Chondrocyte (in vitro differentiated cells): ENCODE results near the gene NWD2. TPM values are rescaled to one million over a fixed set of nuclear protein-coding genes. Genes with fewer than 3 reads are reported as not detected.

ENCODE experiments used
- DNase-seq: peaks from one replicate; pipeline ENCODE4 v3.0.0; 2021; ENCODE audit warnings: mixed read lengths, low spot score
- H3K27ac Mint-ChIP-seq: one replicate; pipeline ENCODE4 v1.8.0; 2021; ENCODE audit warnings: mild to moderate bottlenecking, moderate library complexity, mixed read lengths; ENCODE audit not compliant: unreplicated experiment
- H3K27me3 Mint-ChIP-seq: 2 replicates; pipeline ENCODE4 v1.8.0; 2021; ENCODE audit warnings: low read depth, mixed read lengths
- H3K36me3 Mint-ChIP-seq: 2 replicates; pipeline ENCODE4 v1.8.0; 2021; ENCODE audit warnings: low read depth, mixed read lengths
- H3K4me1 Mint-ChIP-seq: 2 replicates; pipeline ENCODE4 v1.8.0; 2021; ENCODE audit warnings: low read depth, mild to moderate bottlenecking, mixed read lengths
- H3K4me3 Mint-ChIP-seq: one replicate; pipeline ENCODE4 v1.8.0; 2021; ENCODE audit warnings: mild to moderate bottlenecking, moderate library complexity, mixed read lengths; ENCODE audit not compliant: unreplicated experiment
- H3K9me3 Mint-ChIP-seq: 2 replicates; pipeline ENCODE4 v1.8.0; 2021; ENCODE audit warnings: low read depth, mixed read lengths
- total RNA-seq: library from RNA; stranded (reverse); gene quantifications from 3 replicates; pipeline ENCODE4 v1.2.1, GENCODE V29; 2021
- TF ChIP-seq, protein P1 (sequence below): fragments of 200-600 bp; sonication (generic); IDR thresholded peaks from 2 replicates; pipeline ENCODE4 v1.5.0; 2021; ENCODE audit warnings: antibody characterized with exemption, mild to moderate bottlenecking, moderate library complexity

Gene NWD2
- total RNA-seq, 1 donor from 2014 or later, result not detected

DNA sequence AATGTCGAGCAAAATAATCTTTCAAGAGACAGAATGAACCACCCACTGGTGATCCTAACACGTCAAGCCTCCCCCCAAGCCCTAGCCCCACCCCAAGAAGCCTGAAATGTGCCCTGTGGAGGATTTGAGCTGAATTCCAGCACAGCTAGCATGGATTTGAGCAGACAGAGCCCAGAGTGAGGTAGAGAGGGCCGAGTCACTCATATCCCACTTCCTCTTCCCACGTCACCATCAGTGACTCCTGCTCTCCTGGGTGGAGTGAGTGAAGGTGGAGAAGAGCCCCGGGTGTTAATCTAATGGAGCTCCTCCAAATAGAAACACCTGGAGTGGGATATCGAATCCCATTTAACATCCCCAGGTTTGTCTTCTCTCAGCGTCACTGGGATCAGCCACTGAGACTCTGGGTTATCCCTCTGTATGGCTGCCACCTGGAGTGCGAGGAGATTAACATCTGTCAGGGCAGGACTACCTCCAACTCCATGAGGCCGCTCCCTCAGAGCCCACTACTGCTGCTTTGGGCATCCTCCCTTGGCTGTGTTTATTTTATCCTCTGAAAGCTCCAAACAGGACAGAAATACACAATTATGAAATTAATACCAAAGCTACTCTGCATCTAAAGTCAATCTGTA lies 136.6 kb downstream of the NWD2 start:
- no peak overlapping the region for H3K4me3 Mint-ChIP-seq
- H3K27ac Mint-ChIP-seq, result no peak overlapping the region
- H3K27me3 Mint-ChIP-seq, result peaks cover 30% of the 10 kb centered on the region
- no peaks in the 10 kb centered on the region for H3K4me1 Mint-ChIP-seq
- H3K36me3 Mint-ChIP-seq, result no peaks in the 10 kb centered on the region
- no peaks in the 10 kb centered on the region for H3K9me3 Mint-ChIP-seq
- no peak for DNase-seq
- TF ChIP-seq, protein P1, sequence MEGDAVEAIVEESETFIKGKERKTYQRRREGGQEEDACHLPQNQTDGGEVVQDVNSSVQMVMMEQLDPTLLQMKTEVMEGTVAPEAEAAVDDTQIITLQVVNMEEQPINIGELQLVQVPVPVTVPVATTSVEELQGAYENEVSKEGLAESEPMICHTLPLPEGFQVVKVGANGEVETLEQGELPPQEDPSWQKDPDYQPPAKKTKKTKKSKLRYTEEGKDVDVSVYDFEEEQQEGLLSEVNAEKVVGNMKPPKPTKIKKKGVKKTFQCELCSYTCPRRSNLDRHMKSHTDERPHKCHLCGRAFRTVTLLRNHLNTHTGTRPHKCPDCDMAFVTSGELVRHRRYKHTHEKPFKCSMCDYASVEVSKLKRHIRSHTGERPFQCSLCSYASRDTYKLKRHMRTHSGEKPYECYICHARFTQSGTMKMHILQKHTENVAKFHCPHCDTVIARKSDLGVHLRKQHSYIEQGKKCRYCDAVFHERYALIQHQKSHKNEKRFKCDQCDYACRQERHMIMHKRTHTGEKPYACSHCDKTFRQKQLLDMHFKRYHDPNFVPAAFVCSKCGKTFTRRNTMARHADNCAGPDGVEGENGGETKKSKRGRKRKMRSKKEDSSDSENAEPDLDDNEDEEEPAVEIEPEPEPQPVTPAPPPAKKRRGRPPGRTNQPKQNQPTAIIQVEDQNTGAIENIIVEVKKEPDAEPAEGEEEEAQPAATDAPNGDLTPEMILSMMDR, result no peak

DNA sequence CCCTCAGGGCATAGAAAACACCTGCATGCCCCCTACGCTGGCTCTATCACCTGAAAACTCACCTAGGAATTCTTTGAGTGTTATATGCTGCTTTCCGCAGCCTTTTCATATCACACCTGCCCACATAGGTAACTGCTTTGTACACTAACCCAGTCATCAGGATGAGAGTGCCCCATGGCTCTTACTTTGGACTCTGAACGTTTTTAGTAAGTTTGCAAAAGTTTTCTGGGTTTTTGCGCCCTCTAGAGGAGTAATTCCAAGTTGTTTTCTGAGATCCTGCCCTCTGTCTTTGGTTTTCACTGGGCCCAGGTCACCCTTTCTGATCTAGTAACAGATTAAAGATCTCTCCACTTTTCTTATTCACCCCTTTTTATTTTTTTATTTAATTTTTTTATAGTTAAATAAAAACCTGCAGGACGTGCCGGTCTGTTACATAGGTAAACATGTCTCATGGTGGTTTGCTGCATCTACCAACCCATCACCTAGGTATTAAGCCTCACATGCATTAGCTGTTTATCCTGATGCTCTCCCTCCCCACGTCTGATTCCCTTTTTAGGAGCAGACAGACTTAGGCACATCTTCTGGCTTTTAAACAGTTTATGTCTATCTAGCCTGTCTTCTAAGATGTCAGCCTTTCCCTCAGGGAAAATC lies 139.2 kb downstream of the NWD2 start:
- Mint-ChIP-seq H3K4me1 (no peaks in the 10 kb centered on the region), H3K27ac (no peak overlapping the region), H3K4me3 (no peak overlapping the region), H3K27me3 (peaks cover 30% of the 10 kb centered on the region), H3K36me3 (no peaks in the 10 kb centered on the region), H3K9me3 (no peaks in the 10 kb centered on the region)
- TF ChIP-seq, protein P1, result peak; percentile 84
- no peak for DNase-seq

DNA sequence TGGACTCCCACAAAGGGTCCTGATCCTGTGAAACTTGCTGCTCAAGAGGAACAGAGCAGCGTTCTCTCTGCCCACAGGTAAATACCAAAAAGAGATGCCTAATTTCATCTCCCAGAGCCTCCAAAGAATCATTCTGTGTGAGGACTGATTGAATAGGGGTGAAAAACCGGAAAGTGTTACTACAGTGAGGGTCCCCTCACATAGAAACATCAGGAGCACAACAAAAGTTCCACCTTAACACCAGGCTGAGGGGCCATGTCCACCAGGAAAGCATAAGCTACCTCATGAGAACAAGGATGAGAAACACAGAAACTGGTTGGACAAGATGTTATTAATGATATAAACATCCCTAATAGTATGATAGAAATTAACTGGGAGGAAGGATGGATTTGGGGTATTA lies 140.9 kb downstream of the NWD2 start:
- no peaks in the 10 kb centered on the region for H3K36me3 Mint-ChIP-seq
- peaks cover 27% of the 10 kb centered on the region for H3K27me3 Mint-ChIP-seq
- DNase-seq, result no peak
- TF ChIP-seq, protein P1, result no peak
- no peaks in the 10 kb centered on the region for H3K9me3 Mint-ChIP-seq
- H3K4me1 Mint-ChIP-seq, result no peaks in the 10 kb centered on the region
- no peak overlapping the region for H3K4me3 Mint-ChIP-seq
- H3K27ac Mint-ChIP-seq, result no peak overlapping the region

DNA sequence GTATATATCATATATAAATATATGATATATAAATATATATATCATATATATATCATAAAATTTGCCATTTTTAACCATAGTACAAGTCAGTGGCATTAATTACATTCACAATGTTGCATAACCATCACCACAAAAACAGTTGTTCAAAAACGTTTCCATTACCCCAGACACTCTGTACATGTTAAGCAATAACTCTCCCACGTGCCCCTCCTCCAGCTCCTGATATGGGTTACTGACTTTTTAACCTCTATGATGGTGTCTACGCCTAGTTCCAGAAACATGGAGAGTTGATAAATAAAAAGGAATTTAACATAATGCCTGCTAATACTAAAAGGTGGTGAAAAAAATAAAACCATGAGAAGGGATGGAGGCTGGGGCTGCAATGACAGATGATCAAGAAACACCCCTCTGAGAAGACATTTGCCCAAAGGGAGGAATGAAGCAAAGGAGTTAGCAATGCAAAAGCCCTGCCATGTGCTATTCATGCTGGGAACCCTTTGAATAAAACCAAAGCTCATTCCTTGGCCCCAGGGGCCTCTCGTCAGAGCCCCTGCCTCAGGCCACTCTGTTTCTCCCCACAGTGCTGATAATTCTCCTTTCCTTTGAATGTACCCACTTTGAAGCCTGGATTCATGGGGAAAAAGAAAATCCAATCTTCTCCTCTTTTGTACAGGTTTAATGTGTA lies 144.3 kb downstream of the NWD2 start:
- no peak overlapping the region for H3K27ac Mint-ChIP-seq

DNA sequence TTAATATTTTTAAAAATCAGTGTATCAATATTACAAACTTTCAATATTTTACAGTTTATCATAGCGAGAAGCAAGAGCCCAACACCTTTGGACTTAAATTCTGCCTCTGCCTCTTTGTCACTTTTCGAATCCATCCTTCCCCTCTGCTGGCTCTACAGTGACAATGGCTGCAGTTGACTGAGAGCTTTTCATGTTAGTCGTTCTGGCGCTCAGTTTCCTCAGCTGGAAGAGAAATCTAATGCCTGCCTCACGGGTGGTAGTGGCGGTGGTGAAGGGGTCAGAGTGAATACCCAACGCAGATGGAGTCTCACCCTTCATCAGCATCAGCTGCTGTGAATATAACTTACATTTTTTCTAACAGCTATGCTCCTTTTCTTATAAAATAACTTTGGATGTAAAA lies 144.8 kb downstream of the NWD2 start:
- no peaks in the 10 kb centered on the region for H3K4me1 Mint-ChIP-seq
- no peaks in the 10 kb centered on the region for H3K9me3 Mint-ChIP-seq
- H3K27ac Mint-ChIP-seq, result no peak overlapping the region
- peaks cover 15% of the 10 kb centered on the region for H3K27me3 Mint-ChIP-seq
- H3K4me3 Mint-ChIP-seq, result no peak overlapping the region
- TF ChIP-seq, protein P1, result no peak
- H3K36me3 Mint-ChIP-seq, result no peaks in the 10 kb centered on the region
- no peak for DNase-seq

More for the DNA sequence above, 144.3 kb downstream of the NWD2 start:
- TF ChIP-seq, protein P1, result no peak
- Mint-ChIP-seq H3K4me3 (no peak overlapping the region), H3K4me1 (no peaks in the 10 kb centered on the region), H3K36me3 (no peaks in the 10 kb centered on the region), H3K27me3 (peaks cover 15% of the 10 kb centered on the region), H3K9me3 (no peaks in the 10 kb centered on the region)
- no peak for DNase-seq
